GM19438 (cell line): ENCODE data around the gene DOCK2.

ENCODE experiments used
- ATAC-seq: cut with Tn5 transposase; IDR thresholded peaks from one replicate; pipeline ENCODE4 v1.9.1; 2021; ENCODE audit warnings: low read depth; ENCODE audit not compliant: unreplicated experiment

DOCK2 gene

DNA sequence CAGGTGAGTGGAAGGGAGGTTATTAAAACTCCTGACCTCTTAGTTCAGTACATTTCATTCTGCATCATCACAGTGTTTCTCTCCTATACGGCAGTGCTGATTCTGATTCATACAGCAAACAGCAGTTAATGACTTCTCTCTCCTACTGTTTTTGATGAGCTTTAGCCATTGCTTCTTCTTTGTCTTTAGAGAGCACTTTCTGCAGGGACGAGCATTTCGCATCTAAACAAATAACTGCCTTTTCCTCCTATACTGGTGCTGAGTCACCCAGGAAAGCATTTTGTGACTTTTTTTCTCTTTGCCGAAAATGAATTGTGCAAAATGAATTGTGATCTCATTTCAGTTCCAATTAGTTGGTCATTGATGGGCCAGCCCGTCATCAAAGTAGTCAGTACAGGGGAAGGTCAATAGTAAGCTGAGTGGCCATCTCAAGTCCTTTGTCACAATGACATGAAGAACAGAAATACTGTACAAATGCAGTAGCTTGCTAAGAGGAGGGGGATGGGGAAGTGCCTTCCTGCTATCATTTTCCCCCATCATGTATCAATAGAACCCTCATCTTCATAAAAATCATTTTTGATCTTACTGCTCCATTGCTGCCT is 244.7 kb downstream of the DOCK2 start:
- no peak for ATAC-seq

- no peak for ATAC-seq
Observed at GRCh38 chr5:169886033-169886432, 249.0 kb downstream of the DOCK2 start.

DNA sequence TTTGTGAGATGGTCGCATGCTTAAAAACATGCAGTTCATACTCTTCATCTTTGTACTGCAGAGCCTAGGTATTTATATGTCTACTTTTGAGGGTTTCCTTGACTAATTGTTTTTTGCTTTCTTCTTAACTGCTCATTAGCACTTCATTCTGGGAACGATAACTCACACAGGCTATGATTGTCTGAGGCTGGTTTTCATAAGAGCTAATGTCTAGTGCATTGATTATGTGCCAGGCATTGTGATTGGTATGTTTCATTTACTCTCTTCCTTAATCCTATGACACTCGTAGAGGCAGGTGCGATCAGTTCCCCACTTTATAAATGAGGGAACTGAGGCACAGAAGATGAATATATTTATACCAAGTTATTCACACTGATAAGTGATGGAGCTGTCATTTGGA is 249.6 kb downstream of the DOCK2 start:
- no peak for ATAC-seq

DNA sequence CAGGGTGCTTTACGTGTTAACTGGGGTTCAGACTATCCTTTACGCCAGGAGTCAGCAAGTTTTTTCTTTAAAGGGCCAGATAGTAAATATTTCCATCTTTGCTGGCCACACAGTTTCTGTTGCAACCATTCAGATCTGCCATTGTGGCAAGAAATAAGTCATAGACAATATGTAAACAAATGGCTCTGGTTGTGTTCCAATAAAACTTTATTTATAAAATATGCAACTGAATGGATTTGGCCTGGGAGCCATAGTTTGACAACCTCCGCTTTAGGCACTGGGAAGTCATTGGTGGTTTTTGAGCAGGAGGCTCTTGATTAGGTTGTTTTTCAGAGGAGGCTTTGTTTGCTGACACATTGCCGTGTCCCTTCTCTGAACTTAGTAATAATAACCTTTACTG is 252.5 kb downstream of the DOCK2 start:
- ATAC-seq = no peak

GRCh38 chr5:169893010-169893409 is 255.9 kb downstream of the DOCK2 start:
- ATAC-seq = no peak

- ATAC-seq = no peak
Observed at GRCh38 chr5:169893571-169893970, 256.5 kb downstream of the DOCK2 start.

GRCh38 chr5:169895926-169896325 is 258.9 kb downstream of the DOCK2 start:
- no peak for ATAC-seq

GRCh38 chr5:169897481-169897880 is 260.4 kb downstream of the DOCK2 start:
- no peak for ATAC-seq

- no peak for ATAC-seq
Observed at GRCh38 chr5:169901896-169902295, 264.8 kb downstream of the DOCK2 start.

- no peak for ATAC-seq
Observed at GRCh38 chr5:169904059-169904458, 267.0 kb downstream of the DOCK2 start.

DNA sequence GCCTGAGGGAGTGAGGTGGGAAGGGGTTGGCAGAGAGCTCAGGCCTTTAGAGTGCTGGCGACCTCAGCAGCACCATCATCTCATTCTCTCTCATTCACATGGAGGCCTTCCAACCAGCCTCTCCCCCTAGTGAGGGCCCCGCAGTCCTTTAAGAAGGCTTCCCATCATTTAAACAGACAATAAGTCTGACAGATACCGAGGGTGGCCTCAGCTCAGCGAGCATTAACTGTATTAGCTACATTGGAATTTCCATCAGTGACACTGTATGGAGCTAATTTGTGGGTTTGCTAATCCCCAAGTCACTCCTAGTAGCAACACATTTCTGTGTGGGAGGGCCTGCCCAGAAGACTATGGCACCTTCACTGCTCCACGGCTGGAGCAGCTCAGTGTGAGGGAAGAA is 267.4 kb downstream of the DOCK2 start:
- no peak for ATAC-seq

- no peak for ATAC-seq
Observed at GRCh38 chr5:169905017-169905416, 267.9 kb downstream of the DOCK2 start.

GRCh38 chr5:169906745-169907649 is 269.9 kb downstream of the DOCK2 start:
- no peak for ATAC-seq

DNA sequence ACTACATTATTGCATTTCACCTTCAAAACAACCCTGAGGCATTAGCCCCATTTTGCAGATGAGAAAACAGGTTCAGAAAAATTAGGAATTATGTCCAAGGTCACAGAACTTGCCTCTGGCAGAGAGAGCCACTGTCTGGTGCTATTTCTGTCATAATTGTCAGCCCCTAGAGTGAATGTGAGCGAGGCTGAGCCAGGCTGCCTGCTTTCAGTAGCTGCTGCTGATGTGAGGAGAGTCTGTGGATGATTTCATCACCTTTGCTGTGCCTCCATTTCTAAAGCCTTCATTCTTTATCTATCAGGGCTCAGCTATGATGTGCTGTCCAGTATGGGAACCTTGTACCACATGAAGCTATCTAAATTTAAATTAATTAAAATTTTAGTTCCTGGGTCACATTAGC is 271.8 kb downstream of the DOCK2 start:
- no peak for ATAC-seq

DNA sequence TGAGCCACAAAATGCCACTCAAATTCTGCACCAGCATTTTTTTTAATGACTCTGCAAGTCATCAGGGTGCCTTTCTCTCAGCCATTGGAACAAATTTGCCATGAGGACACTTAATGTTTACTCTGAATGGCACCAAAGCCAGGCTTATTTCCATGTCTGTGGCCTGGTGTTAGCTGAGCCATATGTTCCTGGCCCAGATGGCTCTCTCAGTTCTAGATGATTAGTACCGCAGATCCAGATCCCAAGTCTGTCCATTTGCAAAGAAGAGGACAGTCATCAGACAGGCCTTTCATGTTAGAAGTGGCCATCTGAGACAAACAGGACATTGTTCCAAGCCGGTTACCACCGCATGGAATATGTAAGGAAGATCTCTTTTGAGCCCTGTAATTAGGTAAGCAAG is 272.9 kb downstream of the DOCK2 start:
- no peak for ATAC-seq

GRCh38 chr5:169910393-169910792 is 273.3 kb downstream of the DOCK2 start:
- ATAC-seq = no peak

- ATAC-seq = no peak
Observed at GRCh38 chr5:169911448-169912212, 274.6 kb downstream of the DOCK2 start.

- ATAC-seq = no peak
Observed at GRCh38 chr5:169913479-169913878, 276.4 kb downstream of the DOCK2 start.

DNA sequence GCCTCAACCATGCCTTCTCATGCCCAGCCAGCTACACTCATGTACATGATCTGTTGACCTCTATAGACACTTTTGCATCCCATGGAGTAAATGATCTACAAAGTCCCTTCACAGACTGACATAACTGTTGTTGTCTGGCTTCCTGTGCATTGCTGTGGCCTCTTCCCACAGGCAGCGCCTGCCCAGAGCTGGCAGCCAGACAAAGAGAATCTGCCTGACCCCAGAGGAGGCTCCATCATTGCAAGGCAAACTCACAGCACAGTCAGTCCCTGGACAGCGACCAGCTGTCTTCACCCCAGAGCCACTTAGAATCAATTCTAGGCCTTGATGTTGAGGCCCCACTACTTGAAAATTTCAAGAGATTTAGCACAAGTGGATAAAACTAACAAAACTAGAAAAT is 277.7 kb downstream of the DOCK2 start:
- no peak for ATAC-seq

DNA sequence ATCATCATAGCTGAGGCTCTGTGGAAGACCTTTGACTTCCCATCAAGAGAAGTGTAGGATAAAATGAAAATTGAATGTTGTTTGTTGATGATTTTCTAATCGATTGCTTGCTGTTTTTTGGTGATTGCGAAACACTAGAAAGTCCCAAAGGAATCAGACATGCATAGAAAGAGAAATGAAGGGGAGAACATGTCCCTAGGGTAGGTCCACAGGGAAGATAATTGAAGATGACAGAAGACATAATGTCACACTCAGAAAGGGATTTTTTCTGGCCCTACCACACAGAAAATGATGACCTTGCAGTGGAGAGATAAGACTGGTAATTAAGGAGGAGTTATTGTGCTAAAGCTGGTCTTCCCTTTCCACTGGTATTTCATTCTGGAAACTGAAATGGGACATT is 280.4 kb downstream of the DOCK2 start:
- no peak for ATAC-seq

GRCh38 chr5:169918228-169918627 is 281.2 kb downstream of the DOCK2 start:
- no peak for ATAC-seq
